GM12875 (cell line): Measurements from ENCODE around the gene RASAL3.
A peak's percentile ranks its signal among the peaks of the same experiment; 100 is the strongest.

Source experiments
- H3K4me3 ChIP-seq: one replicate; pipeline ENCODE4 v1.5.1; 2011; ENCODE audit warnings: low read depth, low read length, control low read depth
- TF ChIP-seq, protein P1 (sequence below): IDR thresholded peaks from 2 replicates; pipeline ENCODE4 v1.5.1; 2011; ENCODE audit warnings: low read depth, mild to moderate bottlenecking, control low read depth, inconsistent platforms, low read length, moderate library complexity, borderline replicate concordance; ENCODE audit not compliant: insufficient read depth

The RASAL3 gene

DNA sequence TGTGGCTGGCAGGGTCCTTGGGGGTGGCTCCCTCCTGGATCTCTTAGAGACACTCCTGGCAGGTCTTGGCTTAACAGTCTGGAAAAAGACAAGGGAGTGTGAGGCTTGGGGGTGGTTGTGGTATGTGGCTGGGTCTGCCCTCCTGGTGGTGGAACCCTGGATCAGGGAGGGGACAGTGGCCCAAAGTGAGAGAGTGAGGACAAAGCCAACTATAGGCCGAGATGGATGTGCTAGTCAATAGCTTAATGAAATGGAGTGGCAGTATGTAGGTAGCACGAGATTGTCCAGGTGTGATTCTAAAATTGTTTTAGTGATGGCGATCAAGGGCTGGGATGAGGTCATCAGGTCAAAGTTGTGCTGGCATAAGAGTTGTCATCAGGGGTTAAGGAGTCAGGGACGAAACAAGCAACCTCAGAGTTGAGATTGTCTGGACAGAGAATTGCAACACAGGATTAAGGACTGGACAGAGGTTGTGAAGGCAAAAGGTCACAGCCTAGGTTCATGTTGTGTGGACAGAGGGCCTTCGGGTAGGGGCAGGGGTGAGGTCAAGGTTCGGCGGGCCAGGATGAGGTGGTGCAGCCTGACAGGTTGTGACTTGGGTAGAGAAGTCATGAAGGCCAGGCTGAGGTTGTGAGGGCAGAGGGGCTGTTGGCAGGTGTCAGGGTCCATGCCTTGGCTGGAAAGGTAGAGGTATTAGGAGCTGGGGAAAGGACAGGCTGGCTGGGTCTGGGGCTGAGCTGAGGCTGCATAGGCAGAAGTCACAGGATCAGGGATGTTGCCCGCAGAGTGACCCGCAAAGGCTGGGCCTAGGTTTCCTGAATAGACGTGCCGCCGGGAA lies 4.5 kb upstream of the RASAL3 start:
- TF ChIP-seq, protein P1, sequence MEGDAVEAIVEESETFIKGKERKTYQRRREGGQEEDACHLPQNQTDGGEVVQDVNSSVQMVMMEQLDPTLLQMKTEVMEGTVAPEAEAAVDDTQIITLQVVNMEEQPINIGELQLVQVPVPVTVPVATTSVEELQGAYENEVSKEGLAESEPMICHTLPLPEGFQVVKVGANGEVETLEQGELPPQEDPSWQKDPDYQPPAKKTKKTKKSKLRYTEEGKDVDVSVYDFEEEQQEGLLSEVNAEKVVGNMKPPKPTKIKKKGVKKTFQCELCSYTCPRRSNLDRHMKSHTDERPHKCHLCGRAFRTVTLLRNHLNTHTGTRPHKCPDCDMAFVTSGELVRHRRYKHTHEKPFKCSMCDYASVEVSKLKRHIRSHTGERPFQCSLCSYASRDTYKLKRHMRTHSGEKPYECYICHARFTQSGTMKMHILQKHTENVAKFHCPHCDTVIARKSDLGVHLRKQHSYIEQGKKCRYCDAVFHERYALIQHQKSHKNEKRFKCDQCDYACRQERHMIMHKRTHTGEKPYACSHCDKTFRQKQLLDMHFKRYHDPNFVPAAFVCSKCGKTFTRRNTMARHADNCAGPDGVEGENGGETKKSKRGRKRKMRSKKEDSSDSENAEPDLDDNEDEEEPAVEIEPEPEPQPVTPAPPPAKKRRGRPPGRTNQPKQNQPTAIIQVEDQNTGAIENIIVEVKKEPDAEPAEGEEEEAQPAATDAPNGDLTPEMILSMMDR = no peak
- no peak overlapping the region for H3K4me3 ChIP-seq

DNA sequence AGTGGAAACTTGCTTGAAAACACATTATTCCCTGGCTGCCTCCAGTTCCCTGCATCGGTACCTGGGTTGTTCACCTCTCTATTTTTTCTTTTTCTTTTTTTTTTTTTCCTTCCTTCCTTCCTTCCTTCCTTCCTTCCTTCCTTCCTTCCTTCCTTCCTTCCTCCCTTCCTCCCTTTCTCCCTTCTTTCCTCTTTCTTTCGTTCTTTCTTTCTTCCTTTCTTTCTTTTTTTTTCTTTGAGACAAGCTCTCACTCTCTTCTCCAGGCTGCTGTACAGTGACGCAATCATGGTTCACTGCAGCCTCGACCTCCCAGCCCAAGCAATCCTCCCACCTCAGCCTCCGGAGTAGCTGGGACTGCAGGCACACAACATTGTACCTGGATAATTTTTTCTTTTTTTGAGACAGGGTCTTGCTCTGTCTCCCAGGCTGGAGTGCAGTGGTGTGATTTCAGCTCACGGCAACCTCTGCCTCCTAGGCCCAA lies 3.4 kb upstream of the RASAL3 start:
- TF ChIP-seq, protein P1 = no peak
- H3K4me3 ChIP-seq = no peak overlapping the region

DNA sequence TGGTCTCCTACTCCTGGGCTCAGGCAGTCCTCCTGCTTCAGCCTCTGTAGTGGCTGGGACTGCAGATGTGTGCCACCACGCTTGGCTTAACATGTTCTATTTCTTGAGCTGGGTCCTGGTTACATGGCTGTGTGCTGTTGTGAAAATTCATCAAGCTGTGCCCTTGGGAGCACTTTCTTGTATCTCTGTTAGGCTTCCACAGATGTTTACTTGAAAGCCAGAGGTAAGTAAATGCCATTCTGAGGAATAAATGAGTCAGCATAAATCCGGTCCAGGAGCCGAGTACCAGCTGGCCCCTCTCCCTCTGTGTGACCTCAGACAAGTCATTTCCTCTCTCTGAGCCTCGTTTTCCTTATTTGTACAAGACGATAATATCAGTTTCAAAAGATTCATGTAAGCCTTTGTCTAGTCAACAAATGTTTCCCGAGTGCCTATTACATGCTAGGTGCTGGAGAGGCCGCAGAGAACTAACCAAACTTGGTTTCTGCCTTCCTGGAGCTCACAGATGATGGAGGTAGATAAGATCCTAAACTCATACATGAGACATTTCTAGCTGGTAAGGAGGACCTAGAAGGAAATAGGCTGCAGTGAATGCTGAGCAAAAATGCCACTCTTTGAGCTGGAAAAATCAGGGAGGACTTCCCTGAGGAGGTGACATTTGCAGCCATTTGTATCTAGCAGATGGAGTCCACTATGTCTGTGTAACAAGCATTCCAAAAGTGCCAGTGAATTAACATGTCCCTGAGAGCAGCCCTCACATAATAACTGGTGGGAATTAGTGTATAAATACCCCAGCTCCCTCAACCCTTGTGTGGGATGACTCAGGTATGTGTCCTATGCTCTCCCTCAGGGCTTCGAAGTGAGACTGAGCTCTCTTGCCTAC lies 2.7 kb upstream of the RASAL3 start:
- H3K4me3 ChIP-seq = no peak overlapping the region
- TF ChIP-seq, protein P1 = no peak

DNA sequence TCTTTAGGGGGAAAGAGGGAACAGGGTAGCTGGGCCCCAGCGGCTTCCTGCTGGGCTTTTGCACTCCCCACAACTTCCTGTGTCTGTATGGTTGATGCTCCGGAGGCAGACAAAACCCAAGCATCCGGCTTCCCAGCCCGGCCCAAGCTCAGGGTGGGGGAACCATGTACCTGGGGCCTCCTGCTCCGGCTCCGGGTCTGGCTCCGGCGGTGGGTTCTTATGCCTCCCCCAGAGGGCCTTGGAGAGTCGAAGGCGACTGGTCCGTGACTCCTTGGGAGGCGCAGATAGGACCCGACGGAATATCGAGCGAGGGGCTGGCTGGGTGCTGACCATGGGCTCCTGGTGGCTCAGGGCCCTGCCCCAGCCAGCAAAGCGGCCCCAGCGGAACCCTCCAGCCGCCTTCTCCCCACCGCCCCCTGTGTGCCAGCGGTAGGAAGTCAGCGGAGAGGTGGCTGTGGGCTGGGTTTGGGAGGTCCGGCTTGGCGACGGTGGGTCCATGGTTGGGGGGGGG lies 428 bp downstream of the RASAL3 start:
- H3K4me3 ChIP-seq = peak overlapping the region; percentile 93

DNA sequence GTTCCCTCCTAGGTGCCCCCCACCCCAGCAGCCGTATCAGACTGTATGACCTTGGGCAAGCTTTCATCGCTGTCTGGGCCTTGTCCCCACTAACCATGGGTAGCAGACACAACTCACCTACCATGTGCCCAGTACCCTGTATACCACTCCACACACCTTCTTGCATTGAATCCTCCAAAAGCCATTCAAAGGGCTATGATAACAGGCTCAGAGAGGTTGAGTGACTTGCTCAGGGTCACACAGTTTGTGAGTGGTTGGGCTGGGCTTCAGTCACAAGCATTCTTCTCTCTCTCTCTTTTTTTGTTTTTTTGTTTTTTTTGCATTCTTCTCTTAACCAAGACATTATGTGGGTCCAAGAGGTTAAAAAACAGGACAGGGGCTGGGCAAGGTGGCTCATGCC lies 2.6 kb downstream of the RASAL3 start:
- TF ChIP-seq, protein P1 = no peak
- H3K4me3 ChIP-seq = no peak overlapping the region

More for the DNA sequence above, 428 bp downstream of the RASAL3 start:
- TF ChIP-seq, protein P1 = peak; percentile 24; the same call in 1 of the 2 replicates

DNA sequence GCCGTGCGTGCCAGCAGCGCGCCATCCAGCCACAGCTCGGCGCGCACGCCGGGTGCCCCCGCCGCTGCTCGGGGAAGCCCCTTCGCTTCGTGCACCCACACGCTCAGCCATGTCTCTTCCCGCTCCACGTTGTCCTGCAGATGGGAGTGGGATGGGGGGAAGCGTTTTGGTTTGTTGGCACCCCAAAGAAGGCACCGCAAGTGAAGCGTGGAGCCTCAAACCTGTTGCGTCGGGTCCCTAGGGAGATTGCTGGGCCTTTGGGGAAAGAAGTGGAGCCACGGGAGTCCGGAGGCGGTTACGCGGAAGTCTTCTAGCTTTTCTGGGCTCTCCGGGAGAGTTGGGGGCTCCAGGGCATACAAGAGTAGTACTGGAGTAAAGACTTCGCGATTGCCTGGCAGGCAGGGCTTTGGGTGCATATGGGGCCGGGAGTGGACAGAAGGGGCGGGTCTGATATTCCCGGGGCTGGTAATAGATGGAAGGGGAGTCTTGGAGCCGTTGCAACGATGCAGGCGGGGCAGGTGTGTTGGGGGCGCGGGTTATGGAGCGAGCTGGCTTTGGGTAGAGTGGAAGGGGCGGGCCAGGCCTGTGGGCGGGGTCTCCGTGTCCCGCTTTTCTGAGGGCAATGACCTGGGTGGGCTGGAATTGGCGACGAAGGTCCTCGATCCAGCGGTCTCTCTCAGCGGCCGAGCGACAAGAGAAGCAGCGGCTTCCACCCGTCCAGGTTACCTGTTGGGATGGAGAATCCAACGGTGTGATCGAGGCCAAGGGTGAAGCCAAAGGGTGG lies 6.5 kb downstream of the RASAL3 start:
- TF ChIP-seq, protein P1 = no peak
- H3K4me3 ChIP-seq = no peak overlapping the region
